Measurements from ENCODE around the gene CHCHD6. TPM values are rescaled to one million over a fixed set of nuclear protein-coding genes. Genes with fewer than 3 reads are reported as not detected.
"Not testable (repeated sequence)": the region's sequence is repeated elsewhere in the genome, so short reads cannot be mapped to it uniquely, and the experiment has no call there.

Gene CHCHD6
- total RNA-seq, 6 experiments from 2014 or later = 1.7 to 5.3 (median 4.2) TPM

DNA sequence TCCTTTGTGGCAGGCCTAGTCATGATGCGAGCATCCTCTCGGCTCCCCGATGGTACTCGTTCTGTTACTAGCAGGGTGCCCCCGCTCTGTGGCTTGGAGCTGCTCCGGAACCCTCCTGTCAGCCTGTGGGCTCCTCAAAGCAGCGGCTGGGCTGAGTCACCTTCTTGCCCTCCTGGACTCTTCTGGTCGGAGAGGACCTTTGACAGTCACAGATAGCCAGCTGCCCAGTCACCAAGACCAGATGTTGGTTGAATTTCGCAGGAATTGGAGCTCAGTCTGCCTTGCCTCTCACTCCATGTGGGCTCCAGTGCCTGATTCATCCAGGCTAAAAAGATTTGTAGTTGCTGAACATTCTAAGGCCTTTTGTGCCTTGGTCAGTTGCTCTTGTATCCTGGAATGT is 94.5 kb downstream of the CHCHD6 start:
- H3K9me3 ChIP-seq = no peaks in the 10 kb centered on the region
- ATAC-seq = no peak
- TF ChIP-seq, protein P1, sequence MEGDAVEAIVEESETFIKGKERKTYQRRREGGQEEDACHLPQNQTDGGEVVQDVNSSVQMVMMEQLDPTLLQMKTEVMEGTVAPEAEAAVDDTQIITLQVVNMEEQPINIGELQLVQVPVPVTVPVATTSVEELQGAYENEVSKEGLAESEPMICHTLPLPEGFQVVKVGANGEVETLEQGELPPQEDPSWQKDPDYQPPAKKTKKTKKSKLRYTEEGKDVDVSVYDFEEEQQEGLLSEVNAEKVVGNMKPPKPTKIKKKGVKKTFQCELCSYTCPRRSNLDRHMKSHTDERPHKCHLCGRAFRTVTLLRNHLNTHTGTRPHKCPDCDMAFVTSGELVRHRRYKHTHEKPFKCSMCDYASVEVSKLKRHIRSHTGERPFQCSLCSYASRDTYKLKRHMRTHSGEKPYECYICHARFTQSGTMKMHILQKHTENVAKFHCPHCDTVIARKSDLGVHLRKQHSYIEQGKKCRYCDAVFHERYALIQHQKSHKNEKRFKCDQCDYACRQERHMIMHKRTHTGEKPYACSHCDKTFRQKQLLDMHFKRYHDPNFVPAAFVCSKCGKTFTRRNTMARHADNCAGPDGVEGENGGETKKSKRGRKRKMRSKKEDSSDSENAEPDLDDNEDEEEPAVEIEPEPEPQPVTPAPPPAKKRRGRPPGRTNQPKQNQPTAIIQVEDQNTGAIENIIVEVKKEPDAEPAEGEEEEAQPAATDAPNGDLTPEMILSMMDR (IDR thresholded peaks at IDR 0.05) = no peak
- H3K4me3 ChIP-seq = no peak overlapping the region
- intact Hi-C loops (cut with DNase I) = no loop called here
- no peaks in the 10 kb centered on the region for H3K27me3 ChIP-seq
- H3K27ac ChIP-seq = no peak overlapping the region
- no peaks in the 10 kb centered on the region for H3K4me1 ChIP-seq
- no peak for DNase-seq
- no peaks in the 10 kb centered on the region for H3K36me3 ChIP-seq
- WGBS (ENCODE audit: insufficient coverage, low coverage, low lambda C conversion rate, missing lambda C conversion rate) = 81% methylated on average over 4 of the region's 9 CpGs

DNA sequence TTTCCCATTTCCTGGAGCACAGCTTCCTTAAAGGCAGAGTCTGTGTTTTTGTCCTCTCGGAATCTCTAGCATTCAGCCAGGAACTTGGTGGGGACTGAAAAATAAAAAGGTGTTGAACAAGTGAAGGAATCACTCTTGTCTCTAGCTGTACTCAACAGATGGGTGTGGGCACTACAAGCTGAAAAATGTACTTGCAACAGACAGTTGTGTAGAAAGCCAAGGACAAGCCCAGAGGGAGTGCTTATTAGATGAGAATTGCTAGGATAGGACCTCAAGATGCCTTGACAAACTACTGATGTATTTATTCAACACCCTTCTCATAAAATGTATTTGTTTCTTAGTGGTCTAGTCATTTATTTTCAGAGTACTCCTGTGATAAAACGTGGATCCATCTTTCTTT is 95.1 kb downstream of the CHCHD6 start:
- H3K4me3 ChIP-seq = no peak overlapping the region
- no peak for TF ChIP-seq POLR2A (IDR thresholded peaks at IDR 0.05)
- no peaks in the 10 kb centered on the region for H3K9me3 ChIP-seq
- no peaks in the 10 kb centered on the region for H3K27me3 ChIP-seq
- ATAC-seq = no peak
- H3K4me1 ChIP-seq = no peaks in the 10 kb centered on the region
- no peak for DNase-seq
- H3K36me3 ChIP-seq = no peaks in the 10 kb centered on the region
- intact Hi-C loops (cut with DNase I) = no loop called here
- no peak overlapping the region for H3K27ac ChIP-seq
- WGBS (ENCODE audit: insufficient coverage, low coverage, low lambda C conversion rate, missing lambda C conversion rate) = 86% methylated on average over 2 of the region's 2 CpGs

DNA sequence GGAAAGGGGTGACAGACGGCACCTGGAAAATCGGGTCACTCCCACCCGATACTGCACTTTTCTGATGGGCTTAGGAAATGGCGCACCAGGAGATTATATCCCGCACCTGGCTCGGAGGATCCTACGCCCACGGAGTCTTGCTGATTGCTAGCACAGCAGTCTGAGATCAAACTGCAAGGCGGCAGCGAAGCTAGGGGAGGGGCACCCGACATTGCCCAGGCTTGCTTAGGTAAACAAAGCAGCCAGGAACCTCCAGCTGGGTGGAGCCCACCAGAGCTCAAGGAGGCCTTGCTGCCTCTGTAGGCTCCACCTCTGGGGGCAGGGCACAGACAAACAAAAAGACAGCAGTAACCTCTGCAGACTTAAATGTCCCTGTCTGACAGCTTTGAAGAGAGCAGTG is 97.3 kb downstream of the CHCHD6 start:
- intact Hi-C loops (cut with DNase I); H3K27me3 ChIP-seq; DNase-seq: not testable (repeated sequence)

DNA sequence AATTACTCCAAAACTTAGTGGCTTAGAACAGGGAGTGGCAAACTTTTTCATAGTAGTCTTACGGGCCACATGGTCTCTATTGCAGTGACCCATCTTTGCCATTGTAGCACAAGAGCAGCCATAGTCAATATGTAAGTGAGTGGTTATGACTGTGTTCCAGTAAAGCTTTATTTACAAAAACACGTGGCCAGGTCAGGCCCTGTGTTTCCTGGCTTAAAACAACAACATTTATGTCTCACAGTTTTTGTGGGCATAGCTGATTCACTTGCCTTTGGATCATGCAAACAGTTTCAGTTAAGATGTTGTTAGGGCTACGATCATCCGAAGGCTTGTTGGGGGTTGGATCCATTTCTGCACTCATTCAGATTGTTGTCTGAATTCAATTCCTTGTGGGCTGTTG is 103.8 kb downstream of the CHCHD6 start:
- ATAC-seq = no peak
- Histone ChIP-seq H3K27ac (no peak overlapping the region), H3K27me3 (no peaks in the 10 kb centered on the region), H3K36me3 (no peaks in the 10 kb centered on the region), H3K9me3 (no peaks in the 10 kb centered on the region), H3K4me3 (no peak overlapping the region), H3K4me1 (no peaks in the 10 kb centered on the region)
- 81% methylated on average over 4 of the region's 4 CpGs for WGBS (ENCODE audit: insufficient coverage, low coverage, low lambda C conversion rate, missing lambda C conversion rate)
- no peak for DNase-seq
- TF ChIP-seq POLR2A (IDR thresholded peaks at IDR 0.05) = no peak
- TF ChIP-seq, protein P1 (IDR thresholded peaks at IDR 0.05) = no peak
- intact Hi-C loops (cut with DNase I) = no loop called here

More for the DNA sequence above, 97.3 kb downstream of the CHCHD6 start:
- ATAC-seq, H3K27ac ChIP-seq, H3K9me3 ChIP-seq, H3K36me3 ChIP-seq, H3K4me1 ChIP-seq, H3K4me3 ChIP-seq: not testable (repeated sequence)
- 100% methylated on average over 2 of the region's 11 CpGs for whole genome bisulfite sequencing (ENCODE audit: insufficient coverage, low coverage, low lambda C conversion rate, missing lambda C conversion rate)

DNA sequence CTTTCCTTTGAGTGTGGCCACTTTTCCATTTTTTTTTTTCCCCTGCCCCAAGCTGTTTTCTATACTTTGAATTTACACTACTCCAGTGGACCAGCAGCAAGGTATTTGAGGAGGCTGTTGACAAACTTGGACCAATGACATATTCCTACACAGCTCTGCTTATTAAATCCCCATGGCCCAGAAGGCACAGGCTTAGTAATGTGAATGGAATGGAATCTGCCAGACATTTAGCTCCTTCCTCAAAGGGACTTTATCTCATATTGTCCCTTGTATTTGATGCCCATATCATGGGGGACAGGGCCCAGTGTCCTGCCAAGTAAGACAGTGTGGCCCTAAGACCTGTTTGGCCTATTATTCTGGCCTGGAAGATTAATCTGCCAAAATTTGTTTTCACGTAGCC is 107.5 kb downstream of the CHCHD6 start:
- Histone ChIP-seq H3K27ac (no peak overlapping the region), H3K9me3 (no peaks in the 10 kb centered on the region), H3K4me3 (no peak overlapping the region), H3K27me3 (no peaks in the 10 kb centered on the region), H3K4me1 (no peaks in the 10 kb centered on the region), H3K36me3 (no peaks in the 10 kb centered on the region)
- 88% methylated on average over 1 of the region's 1 CpG for WGBS (ENCODE audit: insufficient coverage, low coverage, low lambda C conversion rate, missing lambda C conversion rate)
- DNase-seq = no peak
- intact Hi-C loops (cut with DNase I) = no loop called here
- ATAC-seq = no peak
- TF ChIP-seq POLR2A (IDR thresholded peaks at IDR 0.05) = no peak
- TF ChIP-seq, protein P1 (IDR thresholded peaks at IDR 0.05) = no peak

DNA sequence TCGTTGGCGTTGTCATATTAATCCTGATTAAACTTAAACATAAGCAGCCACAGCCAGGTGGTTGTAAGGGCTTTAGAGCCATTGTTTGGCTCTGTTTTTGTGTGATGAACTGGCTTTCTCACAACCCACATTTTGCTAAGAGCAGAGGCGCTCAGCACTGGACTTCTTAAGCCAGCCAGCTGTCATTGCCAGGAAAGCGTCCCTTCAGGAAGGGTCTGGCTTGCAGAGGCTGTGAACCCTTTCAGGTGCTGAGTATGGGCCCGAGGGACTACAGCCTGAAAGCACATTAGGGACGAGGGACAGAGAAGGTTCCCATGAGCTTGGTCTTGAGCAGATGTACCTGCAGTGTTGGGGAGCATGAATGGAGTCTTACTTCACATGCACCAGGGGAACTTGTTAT is 112.3 kb downstream of the CHCHD6 start:
- no peak overlapping the region for H3K27ac ChIP-seq
- TF ChIP-seq, protein P1 (IDR thresholded peaks at IDR 0.05) = no peak
- no peak for TF ChIP-seq POLR2A (IDR thresholded peaks at IDR 0.05)
- no peaks in the 10 kb centered on the region for H3K27me3 ChIP-seq
- WGBS (ENCODE audit: insufficient coverage, low coverage, low lambda C conversion rate, missing lambda C conversion rate) = 92% methylated on average over 4 of the region's 6 CpGs
- no peaks in the 10 kb centered on the region for H3K9me3 ChIP-seq
- intact Hi-C loops (cut with DNase I) = no loop called here
- DNase-seq (no peak), ATAC-seq (no peak)
- H3K4me1 ChIP-seq = no peaks in the 10 kb centered on the region
- H3K36me3 ChIP-seq = no peaks in the 10 kb centered on the region
- H3K4me3 ChIP-seq = no peak overlapping the region

Measured in right lobe of liver (tissue), 6 donors.